Measurements from ENCODE around the gene ERN1.

ERN1 gene

DNA sequence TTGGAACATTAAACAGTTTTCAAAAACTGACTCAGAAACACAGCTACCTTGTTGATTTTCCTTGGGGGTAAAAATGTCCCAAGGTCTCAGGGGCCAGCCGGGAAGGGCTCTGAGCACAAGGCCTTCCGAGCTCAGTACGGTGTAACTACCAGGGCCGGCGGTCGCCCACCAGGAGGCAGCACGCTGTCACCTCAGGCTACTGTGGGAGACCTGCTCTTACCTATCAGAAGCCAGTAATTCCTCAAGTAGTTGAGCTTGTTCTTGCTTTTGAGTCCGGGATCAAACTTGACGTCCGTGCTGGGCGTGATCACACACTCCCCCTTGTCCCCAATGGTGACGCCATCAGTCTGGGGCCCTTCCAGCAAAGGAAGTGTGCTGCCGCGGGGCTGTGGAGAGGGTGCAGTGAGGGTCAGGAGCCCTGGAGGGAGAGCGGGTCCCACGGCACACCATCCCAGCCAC is 66.1 kb downstream of the ERN1 start:
- no peak overlapping the region for H3K27ac ChIP-seq
- TF ChIP-seq ZFX (IDR thresholded peaks at IDR 0.05) (no peak), CTCF (conservative IDR thresholded peaks at IDR 0.05) (peak; percentile 68)

- TF ChIP-seq ZFX (IDR thresholded peaks at IDR 0.05), result no peak
- no peak for TF ChIP-seq CTCF (conservative IDR thresholded peaks at IDR 0.05)
- H3K27ac ChIP-seq, result no peak overlapping the region
These were observed 66.9 kb downstream of the ERN1 start for GRCh38 chr17:64063088-64063487.

DNA sequence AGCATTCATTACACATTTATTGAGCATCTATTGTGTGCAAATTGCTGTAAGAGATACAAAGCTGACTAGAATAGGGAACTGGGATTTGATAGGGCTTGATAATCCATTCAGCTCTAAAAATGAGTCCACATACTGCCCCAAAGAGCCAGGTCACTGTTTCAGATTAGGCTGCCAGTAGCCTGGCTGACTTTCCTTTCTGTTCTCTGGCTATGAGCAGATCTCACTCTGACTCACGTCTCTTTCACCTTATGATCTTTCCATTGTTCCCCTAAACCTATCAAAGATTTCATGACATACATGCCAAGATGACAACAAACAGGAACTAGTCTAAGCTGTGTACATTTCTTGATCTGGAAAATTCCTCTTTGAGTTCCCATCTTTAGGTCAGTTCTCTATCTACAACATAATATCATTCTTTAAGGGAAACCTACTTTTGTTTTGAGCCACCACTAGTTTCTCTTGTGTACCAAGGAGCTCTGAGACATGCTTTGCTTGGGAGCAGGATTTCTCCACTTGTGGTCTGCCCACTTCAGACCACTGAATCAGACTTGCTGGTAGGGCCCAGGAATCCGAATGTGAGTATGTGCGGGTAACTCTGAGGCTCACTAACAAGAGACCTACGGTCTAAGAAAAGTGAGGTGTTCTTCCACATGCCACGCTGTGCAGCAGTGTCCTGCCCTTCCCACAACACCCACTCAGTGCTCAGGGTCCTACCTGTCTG is 68.6 kb downstream of the ERN1 start:
- no peak overlapping the region for H3K27ac ChIP-seq
- TF ChIP-seq CTCF (conservative IDR thresholded peaks at IDR 0.05) (no peak), ZFX (IDR thresholded peaks at IDR 0.05) (no peak)

DNA sequence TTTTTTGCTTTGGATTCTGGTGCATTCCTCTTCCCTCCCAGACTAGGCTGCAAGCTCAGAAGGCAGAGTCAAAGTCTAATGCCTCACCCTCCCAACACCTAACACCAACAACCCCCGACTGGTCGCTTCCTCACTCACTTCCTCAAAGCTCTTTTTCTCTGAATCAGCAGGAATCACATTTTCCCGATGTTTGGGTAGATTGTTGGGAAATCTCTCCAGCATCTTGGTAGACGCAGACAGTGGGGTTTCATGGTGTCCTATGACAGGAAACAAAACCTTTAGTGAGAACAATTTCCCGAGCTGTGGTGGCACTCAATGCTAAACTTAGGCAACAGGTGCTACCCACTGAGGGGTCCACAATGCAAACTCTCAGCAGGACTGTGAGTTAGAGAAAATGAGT is 69.6 kb downstream of the ERN1 start:
- no peak for TF ChIP-seq ZFX (IDR thresholded peaks at IDR 0.05)
- no peak for TF ChIP-seq CTCF (conservative IDR thresholded peaks at IDR 0.05)
- H3K27ac ChIP-seq, result no peak overlapping the region

DNA sequence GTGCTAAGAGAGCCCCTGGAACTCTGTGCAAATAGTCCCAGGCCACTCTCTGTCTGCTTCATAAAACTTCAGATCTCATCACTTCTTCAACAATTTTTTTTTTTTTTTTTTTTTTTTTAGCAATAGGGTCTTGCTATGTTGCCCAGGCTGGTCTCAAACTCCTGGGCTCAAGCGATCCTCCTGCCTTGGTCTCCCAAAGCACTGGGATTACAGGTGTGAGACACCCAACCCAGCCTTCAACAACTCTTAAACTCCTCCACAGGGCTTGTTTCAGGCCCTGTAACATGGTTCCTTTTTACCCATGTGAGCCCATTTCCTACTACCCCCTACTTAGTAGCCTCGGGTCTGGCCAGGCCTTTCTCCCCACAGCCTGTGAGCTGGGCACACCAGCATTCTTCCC is 70.2 kb downstream of the ERN1 start:
- TF ChIP-seq CTCF (conservative IDR thresholded peaks at IDR 0.05), result no peak
- no peak for TF ChIP-seq ZFX (IDR thresholded peaks at IDR 0.05)
- H3K27ac ChIP-seq, result no peak overlapping the region

DNA sequence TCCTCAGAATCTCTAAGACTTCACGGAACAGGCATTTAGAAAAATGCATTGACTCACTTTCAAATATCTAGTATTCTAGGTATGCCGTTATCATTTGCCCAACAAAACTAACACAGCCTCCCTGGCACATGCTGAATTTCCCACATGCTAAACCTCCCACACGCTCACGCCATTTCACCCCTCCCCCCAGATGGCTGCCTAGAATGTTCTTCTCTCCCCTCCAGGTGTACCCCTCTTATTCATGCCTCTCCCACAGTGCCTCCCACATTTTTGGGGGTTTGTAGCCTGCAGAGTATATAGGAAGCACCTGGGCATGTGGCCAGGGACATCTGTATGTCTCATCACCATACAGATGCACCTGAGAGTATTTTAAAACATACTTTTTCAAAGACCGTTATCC is 71.3 kb downstream of the ERN1 start:
- TF ChIP-seq ZFX (IDR thresholded peaks at IDR 0.05), result no peak
- H3K27ac ChIP-seq, result no peak overlapping the region

DNA sequence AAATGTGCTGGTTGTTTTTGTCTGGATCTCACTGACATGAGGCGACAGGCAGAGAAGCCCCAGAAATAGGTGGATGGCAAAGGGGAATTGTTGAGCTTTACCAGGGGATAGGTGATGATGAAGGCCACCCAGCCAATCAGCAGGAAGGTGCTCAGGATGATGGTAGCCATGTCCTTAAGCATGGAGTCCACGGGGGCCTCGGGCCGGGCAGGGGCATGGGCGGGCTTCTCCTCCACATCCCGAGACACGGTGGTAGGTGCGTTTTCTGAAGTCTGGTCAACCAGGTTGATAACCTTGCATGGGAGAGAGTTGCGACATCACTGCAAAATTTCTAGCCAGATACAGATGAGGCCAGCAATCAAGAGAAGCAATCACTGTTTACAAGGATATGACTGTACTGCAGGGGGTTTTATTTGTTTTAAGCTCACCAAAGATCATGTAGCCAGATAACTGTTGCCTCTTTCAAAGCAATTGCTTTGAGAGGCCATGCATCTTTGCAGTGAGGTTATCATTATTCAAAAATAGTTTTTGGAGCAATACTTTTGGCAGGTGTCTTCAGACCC is 72.2 kb downstream of the ERN1 start:
- no peak for TF ChIP-seq CTCF (conservative IDR thresholded peaks at IDR 0.05)
- no peak for TF ChIP-seq ZFX (IDR thresholded peaks at IDR 0.05)
- H3K27ac ChIP-seq, result no peak overlapping the region
